ENCODE data around the gene S100PBP. TPM values are rescaled to one million over a fixed set of nuclear protein-coding genes. Genes with fewer than 3 reads are reported as not detected.

The S100PBP gene
- total and polyA plus RNA-seq, 3 donors from 2014 or later = 99.7 to 133 (median 120) TPM

GRCh38 chr1:32872192-32872460 lies 54.7 kb downstream of the S100PBP start:
- peaks cover 30% of the 10 kb centered on the region for H3K4me1 ChIP-seq
- TF ChIP-seq CTCF (IDR thresholded peaks at IDR 0.05) (no peak), POLR2A (IDR thresholded peaks at IDR 0.05) (no peak)
- 22 to 32% methylated on average over 7 of the region's 7 CpGs for WGBS, 2 donors
- no peaks in the 10 kb centered on the region for H3K27me3 ChIP-seq
- DNase-seq = no peak
- H3K4me3 ChIP-seq = no peak overlapping the region
- H3K27ac ChIP-seq = no peak overlapping the region
- no peaks in the 10 kb centered on the region for H3K36me3 ChIP-seq (ENCODE audit: low read depth, missing control alignments)
- no peaks in the 10 kb centered on the region for H3K9me3 ChIP-seq
- intact Hi-C loops (cut with DNase I; ENCODE audit: low total_unique reads) = loop anchor here (10.0 kb wide), 1 partner anchor 87 kb away; no protein-coding TSS in a partner anchor

- Histone ChIP-seq H3K27me3 (no peaks in the 10 kb centered on the region), H3K36me3 (ENCODE audit: low read depth, missing control alignments) (no peaks in the 10 kb centered on the region), H3K4me1 (peaks cover 37% of the 10 kb centered on the region), H3K9me3 (no peaks in the 10 kb centered on the region), H3K4me3 (no peak overlapping the region), H3K27ac (no peak overlapping the region)
- DNase-seq = no peak
- 81 to 98% methylated on average over 4 to 5 of the region's 5 CpGs for WGBS, 2 donors
- TF ChIP-seq POLR2A (IDR thresholded peaks at IDR 0.05) (no peak), CTCF (IDR thresholded peaks at IDR 0.05) (no peak)
- intact Hi-C loops (cut with DNase I; ENCODE audit: low total_unique reads) = loop anchor here (10.0 kb wide), 1 partner anchor 89 kb away; no protein-coding TSS in a partner anchor
Observed at GRCh38 chr1:32873484-32873883, 56.0 kb downstream of the S100PBP start.

- 79 to 82% methylated on average over 5 of the region's 5 CpGs for WGBS, 2 donors
- no peak for DNase-seq
- H3K4me1 ChIP-seq = peaks cover 35% of the 10 kb centered on the region
Observed at GRCh38 chr1:32874860-32875752, 57.7 kb downstream of the S100PBP start.

GRCh38 chr1:32876341-32877210 lies 59.1 kb downstream of the S100PBP start:
- Histone ChIP-seq H3K4me3 (no peak overlapping the region), H3K4me1 (peaks cover 28% of the 10 kb centered on the region), H3K27me3 (no peaks in the 10 kb centered on the region), H3K9me3 (no peaks in the 10 kb centered on the region), H3K27ac (no peak overlapping the region), H3K36me3 (ENCODE audit: low read depth, missing control alignments) (no peaks in the 10 kb centered on the region)
- 40 to 47% methylated on average over 8 to 16 of the region's 16 CpGs for WGBS, 2 donors
- intact Hi-C loops (cut with DNase I; ENCODE audit: low total_unique reads) = loop anchor here (10.0 kb wide), 1 partner anchor 92 kb away; no protein-coding TSS in a partner anchor
- TF ChIP-seq CTCF (IDR thresholded peaks at IDR 0.05) = peak; percentile 83 to 90 (median 85)
- no peak for TF ChIP-seq POLR2A (IDR thresholded peaks at IDR 0.05)
- DNase-seq = peak; percentile 83

More at GRCh38 chr1:32874860-32875752, 57.7 kb downstream of the S100PBP start:
- intact Hi-C loops (cut with DNase I; ENCODE audit: low total_unique reads) = loop anchor here (10.0 kb wide), 1 partner anchor 90 kb away; no protein-coding TSS in a partner anchor
- no peak overlapping the region for H3K27ac ChIP-seq
- H3K9me3 ChIP-seq = no peaks in the 10 kb centered on the region
- no peaks in the 10 kb centered on the region for H3K36me3 ChIP-seq (ENCODE audit: low read depth, missing control alignments)
- no peaks in the 10 kb centered on the region for H3K27me3 ChIP-seq
- no peak for TF ChIP-seq POLR2A (IDR thresholded peaks at IDR 0.05)
- TF ChIP-seq CTCF (IDR thresholded peaks at IDR 0.05) = no peak
- H3K4me3 ChIP-seq = no peak overlapping the region

Measured in testis (tissue), 3 donors.